HG03378 (cell line): ENCODE results near the gene ITGAX.
A peak's percentile ranks its signal among the peaks of the same experiment; 100 is the strongest.

Source experiments
- ATAC-seq: cut with Tn5 transposase; IDR thresholded peaks from one replicate; pipeline ENCODE4 v1.9.1; 2021; ENCODE audit warnings: mild to moderate bottlenecking, moderate library complexity; ENCODE audit not compliant: unreplicated experiment

ITGAX gene

DNA sequence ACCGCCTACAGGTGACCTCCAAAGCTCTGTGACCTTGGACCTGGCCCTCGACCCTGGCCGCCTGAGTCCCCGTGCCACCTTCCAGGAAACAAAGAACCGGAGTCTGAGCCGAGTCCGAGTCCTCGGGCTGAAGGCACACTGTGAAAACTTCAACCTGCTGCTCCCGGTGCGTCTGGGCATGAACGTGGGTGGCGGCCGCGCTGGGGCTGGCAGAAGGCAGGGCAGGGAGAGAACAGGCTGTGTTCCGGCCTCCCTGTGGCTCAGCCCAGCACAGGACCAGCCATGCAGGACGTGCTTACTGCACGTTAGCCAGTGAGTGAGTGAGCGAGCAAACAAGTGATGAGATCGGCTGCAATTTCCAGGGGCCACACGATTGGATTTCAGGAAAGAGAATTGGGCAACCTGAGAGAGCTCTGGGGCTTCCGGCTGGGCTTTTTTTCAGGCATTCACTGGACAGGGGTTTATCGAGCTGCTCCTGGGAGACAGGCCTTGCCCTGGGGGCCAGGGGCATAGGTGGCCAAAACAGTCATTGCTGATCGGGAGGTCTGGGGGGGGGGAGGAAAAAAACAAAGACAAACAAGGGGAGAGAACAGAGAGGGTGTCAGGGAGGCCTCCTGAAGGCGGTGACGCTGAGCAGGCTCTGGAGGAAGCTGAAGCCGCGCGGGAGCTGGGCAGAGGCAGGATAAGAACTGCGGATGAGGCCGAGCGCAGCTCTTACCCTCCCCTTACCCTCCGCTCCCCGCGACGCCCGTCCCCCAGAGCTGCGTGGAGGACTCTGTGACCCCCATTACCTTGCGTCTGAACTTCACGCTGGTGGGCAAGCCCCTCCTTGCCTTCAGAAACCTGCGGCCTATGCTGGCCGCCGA is 16.9 kb downstream of the ITGAX start:
- ATAC-seq, result no peak

GRCh38 chr16:31373235-31373634 is 18.3 kb downstream of the ITGAX start:
- ATAC-seq, result no peak

GRCh38 chr16:31375231-31375630 is 20.3 kb downstream of the ITGAX start:
- ATAC-seq, result no peak

- ATAC-seq, result no peak
Measured at GRCh38 chr16:31376705-31377104, 21.7 kb downstream of the ITGAX start.

DNA sequence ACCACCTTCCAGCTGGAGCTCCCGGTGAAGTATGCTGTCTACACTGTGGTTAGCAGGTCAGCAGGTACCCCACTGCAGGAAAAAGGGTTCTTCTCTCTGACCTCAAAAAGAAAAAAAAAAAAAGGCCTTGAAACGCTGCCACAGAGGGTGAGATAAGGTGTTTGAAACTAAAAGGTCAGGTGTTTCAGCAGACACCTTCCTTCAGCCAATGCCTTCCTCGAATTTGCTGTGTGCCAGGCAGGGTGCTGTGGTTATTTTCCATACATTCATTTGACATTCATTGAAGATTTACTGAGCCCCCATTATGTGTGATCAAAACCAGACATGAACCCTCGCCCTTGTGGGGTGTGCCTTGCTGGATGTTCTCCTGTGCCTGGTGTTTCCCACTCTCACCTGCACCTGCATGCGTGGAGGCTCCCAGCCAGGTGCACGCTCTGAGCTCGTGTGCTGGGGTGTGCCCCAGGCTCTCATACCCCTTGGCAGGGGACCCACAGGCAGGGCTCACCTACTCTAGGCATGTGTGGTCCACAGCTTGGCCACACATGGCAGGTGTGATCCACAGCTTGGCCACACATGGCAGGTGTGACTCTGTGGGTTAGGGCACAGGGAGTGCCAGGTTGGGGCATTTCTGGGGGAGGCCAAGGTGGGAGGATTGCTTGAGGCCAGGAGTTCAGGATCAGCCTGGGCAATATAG is 22.4 kb downstream of the ITGAX start:
- ATAC-seq, result no peak

- ATAC-seq, result no peak
Measured at GRCh38 chr16:31380201-31380600, 25.2 kb downstream of the ITGAX start.

GRCh38 chr16:31382485-31383161 is 27.6 kb downstream of the ITGAX start:
- ATAC-seq, result no peak

- no peak for ATAC-seq
Measured at GRCh38 chr16:31385680-31386079, 30.7 kb downstream of the ITGAX start.

GRCh38 chr16:31386157-31386984 is 31.4 kb downstream of the ITGAX start:
- ATAC-seq, result peak; percentile 67

DNA sequence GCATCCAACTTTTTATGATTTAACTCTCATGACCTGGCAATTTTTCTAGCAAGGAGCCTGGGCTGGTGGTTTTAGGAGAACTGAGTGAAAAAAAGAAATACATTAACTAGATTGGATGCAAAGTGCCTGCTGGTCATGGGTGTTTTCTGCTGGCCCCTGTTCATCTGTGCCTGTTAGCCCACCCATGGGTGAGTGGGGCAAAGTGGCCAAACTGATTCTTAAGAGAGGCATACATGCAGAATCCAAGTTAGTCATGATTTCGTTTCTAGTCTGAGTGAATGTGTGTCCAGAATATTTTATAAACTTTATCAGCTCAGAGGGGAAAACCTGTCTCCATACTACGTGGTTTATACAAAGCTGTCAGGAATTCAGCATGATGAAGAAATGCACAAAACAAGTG is 33.6 kb downstream of the ITGAX start:
- ATAC-seq, result no peak

DNA sequence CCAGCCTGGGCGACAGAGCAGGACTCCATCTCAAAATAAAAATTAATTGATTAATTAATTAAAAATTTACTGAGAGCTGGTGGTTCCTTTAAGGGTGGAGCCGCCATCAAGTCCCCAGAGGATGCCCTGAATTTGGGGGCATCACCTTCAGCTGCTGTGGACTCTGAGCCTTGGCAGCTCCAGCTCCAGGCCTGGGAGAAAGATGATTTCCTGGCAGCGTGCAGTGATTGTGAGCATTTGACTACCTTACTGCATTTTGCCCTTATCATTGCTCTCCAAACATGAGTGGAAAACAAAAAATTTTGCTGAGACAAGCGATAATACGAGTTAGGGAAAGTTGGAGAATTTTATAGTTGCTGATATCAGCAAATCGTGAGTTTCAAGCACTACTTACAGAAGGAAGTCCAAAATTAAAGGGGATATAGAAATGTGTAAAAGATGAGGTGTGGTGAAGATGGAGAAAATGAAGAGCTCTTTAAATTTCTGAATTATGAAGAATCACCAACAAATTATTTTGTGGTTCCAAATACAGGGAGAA is 35.6 kb downstream of the ITGAX start:
- no peak for ATAC-seq

DNA sequence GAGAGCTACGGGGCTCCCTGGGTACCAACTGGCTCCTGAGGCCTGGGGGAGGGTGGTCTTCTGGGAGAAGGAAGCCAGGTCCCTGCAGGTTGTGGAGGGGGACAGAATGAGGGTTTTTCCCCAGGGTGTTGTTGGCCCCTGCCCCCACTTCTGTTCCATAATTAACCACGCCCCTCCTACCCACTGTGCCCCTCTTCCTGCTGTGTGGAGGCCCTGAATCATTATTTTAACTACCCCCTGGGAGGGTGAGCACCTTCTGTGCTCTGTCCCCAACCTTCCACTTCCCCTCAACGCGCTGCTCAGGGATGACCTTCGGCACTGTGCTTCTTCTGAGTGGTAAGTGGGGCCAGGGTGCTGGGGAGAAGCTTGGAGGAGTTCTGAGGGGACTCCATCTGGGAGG is 38.1 kb downstream of the ITGAX start, which contains the start of gene ITGAD:
Gene ITGAD, plus strand, starts transcription at position 280 of the 400 bp plus-strand sequence. Its CDS starts 26 bp downstream, at position 306.
- no peak for ATAC-seq

DNA sequence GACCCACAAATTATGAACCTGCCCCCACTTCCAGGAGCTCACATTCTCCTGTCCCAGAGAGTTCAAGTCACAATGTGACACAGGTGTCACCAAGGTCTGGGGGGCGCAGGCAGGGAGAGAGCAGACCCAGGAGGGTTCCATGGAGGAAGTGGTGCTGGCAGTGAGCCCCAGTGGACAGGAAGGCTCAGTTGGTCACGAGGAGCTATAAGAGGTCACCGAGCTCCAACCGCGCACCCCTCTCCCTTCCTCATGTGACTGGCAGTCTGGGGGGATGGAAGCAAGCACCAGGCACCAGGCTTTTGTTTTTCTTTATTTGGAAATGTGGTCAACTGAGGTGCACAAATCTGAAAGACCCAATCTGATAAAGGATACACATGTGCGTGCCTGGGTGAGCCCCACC is 40.7 kb downstream of the ITGAX start:
- no peak for ATAC-seq

GRCh38 chr16:31397096-31397660 is 42.2 kb downstream of the ITGAX start:
- ATAC-seq, result no peak

GRCh38 chr16:31397701-31398100 is 42.7 kb downstream of the ITGAX start:
- ATAC-seq, result no peak

DNA sequence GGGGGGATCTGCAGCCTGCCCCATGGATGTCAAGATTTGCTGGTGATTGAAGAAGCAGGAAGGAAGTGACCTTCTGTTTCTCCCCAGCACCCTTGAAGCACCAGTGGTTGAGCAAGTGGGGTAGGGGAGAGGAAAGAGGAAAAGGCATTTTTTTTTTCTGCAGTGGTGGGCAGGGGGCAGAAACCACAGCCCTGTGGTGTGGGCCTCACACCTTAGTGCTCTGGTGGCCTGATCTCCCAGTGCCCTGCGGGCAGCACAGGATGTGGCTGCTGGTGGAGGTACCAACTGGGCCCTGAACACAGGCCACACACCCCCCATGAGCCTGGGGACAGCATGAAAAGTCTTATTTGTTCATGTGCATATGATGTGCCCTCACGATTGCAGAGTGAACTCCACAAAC is 45.2 kb downstream of the ITGAX start:
- no peak for ATAC-seq

DNA sequence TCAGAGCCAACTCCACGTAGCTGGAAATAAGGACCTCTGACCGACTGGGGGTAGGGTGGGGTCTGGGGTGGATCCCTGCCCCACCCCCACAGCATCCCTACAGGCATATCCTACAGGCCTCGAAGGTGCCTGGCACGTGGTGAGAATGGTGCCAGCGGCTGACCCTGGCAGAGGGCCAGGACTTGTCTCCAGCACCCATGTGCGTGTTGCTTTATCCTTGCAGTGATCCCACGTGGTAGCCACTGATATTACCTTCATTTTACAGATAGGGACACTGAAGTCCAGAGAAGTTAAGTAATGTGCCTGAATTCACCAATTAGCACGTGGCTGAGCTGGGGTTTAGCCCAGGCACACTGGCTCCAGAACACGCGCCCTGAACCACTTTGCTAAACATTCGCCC is 46.5 kb downstream of the ITGAX start:
- no peak for ATAC-seq

DNA sequence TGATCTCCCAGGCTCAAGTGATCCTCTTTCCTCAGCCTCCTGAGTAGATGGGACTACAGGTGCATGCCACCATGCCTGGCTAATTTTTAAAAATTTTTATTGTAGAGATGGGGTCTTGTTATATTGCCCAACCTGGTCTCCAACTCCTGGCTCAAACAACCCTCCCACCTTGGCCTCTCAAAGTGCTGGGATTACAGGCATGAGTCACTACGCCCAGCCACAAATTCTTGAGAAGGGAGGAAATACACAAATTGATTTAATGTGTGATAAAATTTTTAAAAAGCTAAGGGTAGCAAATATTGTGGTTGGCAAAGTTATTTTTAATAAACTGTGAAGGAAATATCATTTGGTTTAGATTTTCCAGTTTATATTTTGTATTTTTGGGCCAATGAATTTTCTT is 47.7 kb downstream of the ITGAX start:
- ATAC-seq, result no peak

DNA sequence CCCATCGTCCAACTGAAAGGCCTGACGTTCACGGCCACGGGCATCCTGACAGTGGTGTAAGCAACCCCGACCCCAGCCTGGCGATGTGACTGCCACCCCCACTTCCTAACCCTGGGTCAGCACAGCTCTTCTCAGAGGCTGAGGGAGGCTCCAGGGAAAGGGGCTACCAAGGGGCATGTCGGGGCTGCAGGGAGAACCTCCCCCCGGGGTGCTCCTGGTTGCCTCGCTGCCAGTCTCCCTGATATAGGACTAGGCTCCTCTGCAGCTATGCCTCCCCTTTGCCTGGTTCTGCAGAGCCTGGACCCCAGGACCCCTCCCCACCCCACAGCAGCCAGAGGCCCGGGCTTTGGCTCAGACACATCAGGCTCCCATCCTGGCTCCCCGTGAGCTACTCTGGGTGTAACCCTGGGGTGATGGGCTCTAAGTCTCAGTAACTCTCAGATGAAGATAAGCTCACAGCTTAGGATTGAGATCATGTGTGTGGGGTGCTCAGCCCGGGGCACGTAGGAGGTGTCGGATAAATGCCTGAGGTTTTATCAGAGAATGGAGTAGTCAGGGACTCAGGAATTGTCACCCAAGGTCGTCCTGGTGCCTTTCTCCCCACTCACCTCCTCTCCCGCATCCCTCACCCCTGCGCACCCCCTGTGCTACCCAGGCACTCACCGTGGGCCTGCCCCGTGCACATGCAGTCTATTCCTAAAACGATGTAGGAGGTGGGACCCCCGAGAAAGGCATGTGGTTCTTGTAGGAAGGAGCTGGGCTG is 48.8 kb downstream of the ITGAX start:
- no peak for ATAC-seq
